ENCODE data around the gene SYNE3. TPM values are rescaled to one million over a fixed set of nuclear protein-coding genes. Genes with fewer than 3 reads are reported as not detected.

The SYNE3 gene
- total RNA-seq, 4 donors from 2014 or later: 13.8 to 26.2 (median 15.2) TPM

GRCh38 chr14:95480109-95480886 is 36.2 kb downstream of the SYNE3 start:
- DNase-seq (ENCODE audit: low spot score in 2 of 2): peak; percentile 80 to 94
- TF ChIP-seq POLR2A (IDR thresholded peaks at IDR 0.05) (no peak), CTCF (IDR thresholded peaks at IDR 0.05) (no peak)
- H3K4me3 ChIP-seq (ENCODE audit: low read depth, poor library complexity, severe bottlenecking): no peak overlapping the region
- intact Hi-C loops (cut with DNase I; ENCODE audit: low total_unique reads): no loop called here
- WGBS, 2 donors: 57 to 58% methylated on average over 11 of the region's 11 CpGs

GRCh38 chr14:95479494-95479893 is 37.0 kb downstream of the SYNE3 start:
- intact Hi-C loops (cut with DNase I; ENCODE audit: low total_unique reads): no loop called here
- DNase-seq (ENCODE audit: low spot score in 2 of 2): no peak
- TF ChIP-seq CTCF (IDR thresholded peaks at IDR 0.05) (no peak), POLR2A (IDR thresholded peaks at IDR 0.05) (no peak)
- no peak overlapping the region for H3K4me3 ChIP-seq (ENCODE audit: low read depth, poor library complexity, severe bottlenecking)
- 70 to 85% methylated on average over 4 of the region's 4 CpGs for WGBS, 2 donors

- intact Hi-C loops (cut with DNase I; ENCODE audit: low total_unique reads): no loop called here
- WGBS, 2 donors: 89 to 98% methylated on average over 4 of the region's 4 CpGs
- no peak overlapping the region for H3K4me3 ChIP-seq (ENCODE audit: low read depth, poor library complexity, severe bottlenecking)
- DNase-seq (ENCODE audit: low spot score in 2 of 2): no peak
- no peak for TF ChIP-seq CTCF (IDR thresholded peaks at IDR 0.05)
- TF ChIP-seq POLR2A (IDR thresholded peaks at IDR 0.05): no peak
Observed at GRCh38 chr14:95478818-95479217, 37.6 kb downstream of the SYNE3 start.

- 80 to 91% methylated on average over 6 of the region's 6 CpGs for WGBS, 2 donors
- TF ChIP-seq CTCF (IDR thresholded peaks at IDR 0.05): no peak
- TF ChIP-seq POLR2A (IDR thresholded peaks at IDR 0.05): no peak
- DNase-seq (ENCODE audit: low spot score in 2 of 2): no peak
- intact Hi-C loops (cut with DNase I; ENCODE audit: low total_unique reads): no loop called here
- H3K4me3 ChIP-seq (ENCODE audit: low read depth, poor library complexity, severe bottlenecking): no peak overlapping the region
Observed at GRCh38 chr14:95478309-95478708, 38.1 kb downstream of the SYNE3 start.

- 59 to 65% methylated on average over 17 of the region's 17 CpGs for WGBS, 2 donors
- DNase-seq (ENCODE audit: low spot score in 2 of 2): no peak
- TF ChIP-seq CTCF (IDR thresholded peaks at IDR 0.05) (no peak), POLR2A (IDR thresholded peaks at IDR 0.05) (no peak)
- H3K4me3 ChIP-seq (ENCODE audit: low read depth, poor library complexity, severe bottlenecking): no peak overlapping the region
- intact Hi-C loops (cut with DNase I; ENCODE audit: low total_unique reads): no loop called here
Observed at GRCh38 chr14:95477411-95478269, 38.8 kb downstream of the SYNE3 start.
